Brain microvascular endothelial cell (primary cell): ENCODE results near the gene C16orf92.

Source experiments
- DNase-seq: peaks from one replicate; pipeline ENCODE4 v3.0.0-alpha.2; 2020
- H3K27ac ChIP-seq: fragments of 250-450 bp; sonication (Bioruptor Pico); 2 replicates; pipeline ENCODE4 v1.5.1; 2020; ENCODE audit warnings: mild to moderate bottlenecking, moderate library complexity
- H3K27me3 ChIP-seq: fragments of 250-450 bp; sonication (Bioruptor Pico); replicated peaks from 2 replicates; pipeline ENCODE4 v1.5.1; 2020; ENCODE audit warnings: mild to moderate bottlenecking
- H3K36me3 ChIP-seq: fragments of 250-450 bp; sonication (Bioruptor Pico); replicated peaks from 2 replicates; pipeline ENCODE4 v1.5.1; 2020; ENCODE audit warnings: mild to moderate bottlenecking
- H3K4me3 ChIP-seq: 2 replicates; pipeline ENCODE4 v1.5.1; 2011; ENCODE audit warnings: low read depth, mild to moderate bottlenecking, control low read depth, low read length, moderate library complexity
- CTCF ChIP-seq: IDR thresholded peaks from 2 replicates; pipeline ENCODE4 v1.5.1; 2011; ENCODE audit warnings: low read depth, mild to moderate bottlenecking, moderate library complexity, low read length, control low read depth, inconsistent platforms; ENCODE audit errors: missing control alignments
- in situ Hi-C: cut with HindIII; loops from 2 replicates; pipeline ENCODE4 v1.10.0; 2017; ENCODE audit warnings: low sequenced_read_pairs, low pct_ligation_motif_present

C16orf92 gene

GRCh38 chr16:29986931-29987330 is 36.1 kb upstream of the C16orf92 start:
- Histone ChIP-seq H3K4me3 (no peak overlapping the region), H3K27me3 (no peaks in the 10 kb centered on the region), H3K27ac (no peak overlapping the region), H3K36me3 (peaks cover 95% of the 10 kb centered on the region)
- in situ Hi-C loops, result no loop called here
- no peak for DNase-seq
- no peak for TF ChIP-seq CTCF

GRCh38 chr16:29987371-29988085 is 35.5 kb upstream of the C16orf92 start:
- Histone ChIP-seq H3K27me3 (no peaks in the 10 kb centered on the region), H3K4me3 (no peak overlapping the region), H3K36me3 (peaks cover 91% of the 10 kb centered on the region), H3K27ac (no peak overlapping the region)
- in situ Hi-C loops, result no loop called here
- TF ChIP-seq CTCF, result no peak
- no peak for DNase-seq

GRCh38 chr16:29988346-29989075 is 34.5 kb upstream of the C16orf92 start:
- in situ Hi-C loops, result no loop called here
- TF ChIP-seq CTCF, result no peak
- Histone ChIP-seq H3K4me3 (no peak overlapping the region), H3K36me3 (peaks cover 91% of the 10 kb centered on the region), H3K27ac (no peak overlapping the region), H3K27me3 (no peaks in the 10 kb centered on the region)
- DNase-seq, result no peak

GRCh38 chr16:29989111-29989858 is 33.7 kb upstream of the C16orf92 start:
- in situ Hi-C loops, result no loop called here
- Histone ChIP-seq H3K27me3 (no peaks in the 10 kb centered on the region), H3K4me3 (no peak overlapping the region), H3K27ac (no peak overlapping the region), H3K36me3 (peaks cover 87% of the 10 kb centered on the region)
- DNase-seq, result no peak
- no peak for TF ChIP-seq CTCF

- no peak overlapping the region for H3K4me3 ChIP-seq
- TF ChIP-seq CTCF, result no peak
- no peak for DNase-seq
- in situ Hi-C loops, result no loop called here
- H3K27ac ChIP-seq, result no peak overlapping the region
- peaks cover 79% of the 10 kb centered on the region for H3K36me3 ChIP-seq
- no peaks in the 10 kb centered on the region for H3K27me3 ChIP-seq
Measured at GRCh38 chr16:29990034-29990433, 33.0 kb upstream of the C16orf92 start.
